ENCODE results near the gene ZNF184. TPM values are rescaled to one million over a fixed set of nuclear protein-coding genes. Genes with fewer than 3 reads are reported as not detected.

ZNF184 gene
- total RNA-seq, 6 donors from 2014 or later: 3.9 to 14.4 (median 5.1) TPM

GRCh38 chr6:27514906-27515495, 42.1 kb upstream of the ZNF184 start:
- Histone ChIP-seq H3K27me3 (peaks cover 0 to 7% (median 0%) of the 10 kb centered on the region in 4 donors), H3K9me3 (no peaks in the 10 kb centered on the region), H3K27ac (no peak overlapping the region), H3K4me3 (peak overlapping the region in 2 of 4 donors; percentile 2 to 3), H3K36me3 (no peaks in the 10 kb centered on the region), H3K4me1 (peaks cover 6 to 11% (median 6%) of the 10 kb centered on the region in 4 donors)
- WGBS, 2 donors: 23 to 40% methylated on average over 27 to 28 of the region's 28 CpGs
- ATAC-seq (ENCODE audit: low FRiP score in 2 of 2): no peak
- TF ChIP-seq CTCF (IDR thresholded peaks at IDR 0.05) (no peak), POLR2A (IDR thresholded peaks at IDR 0.05) (no peak), EP300 (IDR thresholded peaks at IDR 0.05) (no peak), POLR2AphosphoS5 (IDR thresholded peaks at IDR 0.05) (no peak)
- peak in 1 of 2 donors; percentile 65 for DNase-seq

- no peak for DNase-seq
These were observed 39.6 kb upstream of the ZNF184 start for GRCh38 chr6:27512525-27512924.

DNA sequence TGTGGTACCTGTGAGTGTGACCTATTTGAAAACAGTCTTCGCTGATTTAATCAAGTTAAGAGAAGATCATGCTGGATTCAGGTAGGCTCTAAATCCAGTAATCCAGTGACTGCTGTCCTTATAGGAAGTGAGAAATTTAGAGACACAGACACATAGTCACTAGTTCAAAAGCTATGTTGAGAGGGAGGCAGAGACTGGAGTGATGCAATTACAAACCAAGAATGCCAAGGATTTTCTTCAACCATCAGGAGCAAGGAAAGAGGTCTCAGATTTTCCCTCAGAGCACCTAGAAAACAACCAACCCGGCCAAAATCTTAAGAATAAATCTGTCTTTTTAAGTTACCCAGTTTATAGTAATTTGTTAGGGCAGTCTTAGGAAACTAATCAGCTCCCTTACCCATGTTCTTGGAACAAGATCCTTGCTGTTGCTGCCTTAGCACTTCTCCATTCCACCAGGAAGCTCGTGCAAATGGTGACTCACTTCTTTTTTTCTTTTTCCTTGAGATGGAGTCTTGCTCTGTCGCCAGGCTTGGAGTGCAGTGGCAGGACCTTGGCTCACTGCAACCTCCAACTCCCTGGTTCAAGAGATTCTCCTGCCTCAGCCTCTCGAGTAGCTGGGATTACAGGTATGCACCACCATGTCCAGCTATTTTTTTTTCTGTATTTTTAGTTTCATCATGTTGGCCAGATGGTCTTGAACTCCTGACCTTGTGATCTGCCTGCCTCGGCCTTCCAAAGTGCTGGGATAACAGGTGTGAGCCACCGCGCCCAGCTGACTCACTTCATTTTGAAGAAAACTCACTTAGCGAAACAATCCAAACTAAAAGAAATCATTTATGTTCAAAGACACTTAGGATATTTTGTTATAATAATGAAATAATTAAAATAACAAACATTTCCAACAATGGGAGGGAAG, 34.4 kb upstream of the ZNF184 start:
- ATAC-seq (ENCODE audit: low FRiP score in 2 of 2): no peak
- H3K4me3 ChIP-seq: no peak overlapping the region

More at GRCh38 chr6:27512525-27512924, 39.6 kb upstream of the ZNF184 start:
- WGBS, 2 donors: 90 to 93% methylated on average over 2 of the region's 2 CpGs
- TF ChIP-seq EP300 (IDR thresholded peaks at IDR 0.05) (no peak), CTCF (IDR thresholded peaks at IDR 0.05) (no peak), POLR2A (IDR thresholded peaks at IDR 0.05) (no peak), POLR2AphosphoS5 (IDR thresholded peaks at IDR 0.05) (no peak)
- Histone ChIP-seq H3K36me3 (no peaks in the 10 kb centered on the region), H3K27me3 (peaks cover 0 to 7% (median 0%) of the 10 kb centered on the region in 4 donors), H3K9me3 (no peaks in the 10 kb centered on the region), H3K4me3 (no peak overlapping the region), H3K27ac (no peak overlapping the region), H3K4me1 (no peaks in the 10 kb centered on the region)
- no peak for ATAC-seq (ENCODE audit: low FRiP score in 2 of 2)

More for the DNA sequence above, 34.4 kb upstream of the ZNF184 start:
- no peak for DNase-seq
- TF ChIP-seq POLR2A (IDR thresholded peaks at IDR 0.05): no peak
- TF ChIP-seq POLR2AphosphoS5 (IDR thresholded peaks at IDR 0.05): no peak
- TF ChIP-seq EP300 (IDR thresholded peaks at IDR 0.05): no peak
- TF ChIP-seq CTCF (IDR thresholded peaks at IDR 0.05): no peak
- peaks cover 0 to 5% (median 5%) of the 10 kb centered on the region in 4 donors for H3K4me1 ChIP-seq
- no peaks in the 10 kb centered on the region for H3K9me3 ChIP-seq
- H3K27me3 ChIP-seq: peaks cover 0 to 2% (median 0%) of the 10 kb centered on the region in 4 donors
- 82 to 83% methylated on average over 9 of the region's 9 CpGs for WGBS, 2 donors
- H3K27ac ChIP-seq: no peak overlapping the region
- no peaks in the 10 kb centered on the region for H3K36me3 ChIP-seq

Data from upper lobe of left lung (tissue), 6 donors.